ELF-1 (cell line): ENCODE results near the gene DTNBP1.
"Not testable (repeated sequence)": the region's sequence is repeated elsewhere in the genome, so short reads cannot be mapped to it uniquely, and the experiment has no call there.

Experiments used
- DNase-seq: peaks from one replicate; pipeline ENCODE4 v3.0.0-alpha.2; 2016; ENCODE audit warnings: low read depth, low spot score

Gene DTNBP1

DNA sequence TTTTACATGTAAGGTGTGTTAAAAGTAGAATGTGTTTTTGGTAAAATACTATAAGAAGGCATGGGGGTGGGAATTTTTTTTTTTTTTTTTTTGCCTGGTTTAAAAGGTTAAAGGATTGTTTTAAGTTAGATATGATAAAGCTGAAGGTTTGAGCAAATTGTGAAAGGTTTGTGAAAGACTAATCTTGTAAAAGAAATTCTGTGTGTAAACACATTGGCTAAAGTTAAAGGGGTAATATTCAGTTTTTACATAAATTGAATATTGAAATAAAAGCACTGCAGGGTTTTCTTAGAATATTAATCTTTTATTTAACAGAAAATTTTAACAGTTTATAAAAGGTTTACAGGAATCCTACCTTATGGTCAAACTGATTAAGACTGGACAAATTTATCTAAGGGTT lies 105.7 kb downstream of the DTNBP1 start:
- DNase-seq: no peak

GRCh38 chr6:15556711-15557110 lies 106.1 kb downstream of the DTNBP1 start:
- DNase-seq: peak; percentile 56

DNA sequence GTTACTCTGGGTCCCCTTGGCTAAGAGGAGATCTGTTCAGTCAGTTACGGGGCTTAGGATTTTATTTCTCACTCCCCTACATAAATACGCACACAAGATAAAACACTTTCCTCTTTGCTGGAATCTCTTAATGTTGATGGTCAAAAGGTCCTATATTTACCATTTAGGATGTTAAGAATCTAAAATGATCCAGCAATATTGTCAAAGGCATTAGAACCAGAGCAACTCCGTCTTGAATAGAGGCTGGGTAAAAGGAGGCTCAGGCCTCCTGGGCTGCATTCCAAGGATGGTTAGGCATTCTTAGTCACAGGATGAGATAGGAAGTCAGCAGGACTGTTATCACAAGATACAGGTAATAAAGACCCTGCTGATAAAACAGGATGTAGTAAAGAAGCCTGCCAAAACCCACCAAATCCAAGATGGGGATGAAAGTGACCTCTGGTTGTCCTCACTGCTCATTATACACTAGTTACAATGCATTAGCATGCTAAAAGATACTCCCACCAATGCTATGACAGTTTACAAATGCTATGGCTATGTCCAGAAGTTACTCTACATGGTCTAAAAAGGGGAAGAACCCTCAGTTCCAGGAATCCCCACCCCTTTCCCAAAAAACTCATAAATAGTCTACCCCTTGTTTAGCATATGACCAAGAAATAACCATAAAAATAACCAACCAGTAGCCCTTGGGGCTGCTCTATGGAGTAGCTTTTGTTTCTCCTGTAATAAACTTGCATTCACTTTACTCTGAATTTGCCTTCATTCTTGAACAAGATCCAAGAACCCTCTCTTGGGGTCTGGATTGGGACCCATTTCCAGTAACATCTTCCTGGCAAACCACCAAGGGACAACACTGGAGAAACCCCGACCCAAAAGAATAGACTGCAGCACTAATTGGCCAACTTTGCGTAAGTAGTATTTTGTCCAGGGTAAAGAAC lies 107.5 kb downstream of the DTNBP1 start:
- peak; percentile 44 for DNase-seq

GRCh38 chr6:15554728-15555100 lies 108.1 kb downstream of the DTNBP1 start:
- DNase-seq: peak; percentile 24

- no peak for DNase-seq
Measured at GRCh38 chr6:15553736-15554294, 109.0 kb downstream of the DTNBP1 start.

DNA sequence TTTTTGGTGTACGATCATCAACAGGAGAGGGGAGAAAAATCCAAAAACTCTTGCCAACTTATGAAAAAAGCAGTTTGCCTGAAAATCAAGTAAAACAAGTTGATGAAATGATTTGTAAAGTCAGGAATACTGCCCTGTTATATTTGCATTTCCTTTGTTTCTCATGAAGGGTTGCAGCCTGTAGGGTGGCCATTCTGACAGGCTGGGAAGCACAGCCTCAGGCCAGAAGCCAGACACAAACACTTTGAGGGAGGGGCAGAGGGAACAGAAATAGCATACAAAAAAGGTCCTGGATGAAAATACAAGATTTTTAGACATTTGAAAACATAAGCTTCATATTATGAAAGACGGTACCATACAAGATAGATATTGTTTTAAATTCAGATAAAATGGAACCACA lies 109.8 kb downstream of the DTNBP1 start:
- peak; percentile 70 for DNase-seq

GRCh38 chr6:15551798-15552197 lies 111.0 kb downstream of the DTNBP1 start:
- DNase-seq: peak; percentile 65

GRCh38 chr6:15551262-15551661 lies 111.6 kb downstream of the DTNBP1 start:
- DNase-seq: no peak

DNA sequence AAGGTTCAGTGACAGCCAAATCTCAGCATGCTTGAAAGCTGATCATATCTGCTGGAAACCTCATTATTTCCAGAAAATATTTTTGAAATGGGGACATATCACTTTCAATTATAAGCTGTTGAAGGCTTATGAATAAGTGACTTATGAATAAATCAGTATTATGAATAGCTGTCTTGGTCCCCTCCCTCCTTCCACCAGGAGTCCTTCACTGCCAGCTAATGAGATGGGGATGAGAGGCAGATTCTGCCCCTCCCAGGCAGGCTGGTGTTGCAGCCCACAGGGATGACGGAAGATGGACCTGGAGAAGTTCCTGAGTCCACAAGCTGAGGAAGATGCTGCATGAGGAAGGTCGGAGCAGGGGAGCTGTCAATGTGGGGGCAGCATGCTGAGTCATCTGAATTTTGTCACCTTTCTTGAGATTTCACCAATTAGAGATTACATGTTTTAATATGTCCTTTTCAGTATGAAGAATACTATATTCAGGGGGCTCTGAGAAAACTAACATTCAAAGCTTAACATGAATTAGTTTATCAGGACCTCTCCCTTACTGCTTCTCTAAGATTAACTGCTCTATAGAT lies 112.2 kb downstream of the DTNBP1 start:
- no peak for DNase-seq

DNA sequence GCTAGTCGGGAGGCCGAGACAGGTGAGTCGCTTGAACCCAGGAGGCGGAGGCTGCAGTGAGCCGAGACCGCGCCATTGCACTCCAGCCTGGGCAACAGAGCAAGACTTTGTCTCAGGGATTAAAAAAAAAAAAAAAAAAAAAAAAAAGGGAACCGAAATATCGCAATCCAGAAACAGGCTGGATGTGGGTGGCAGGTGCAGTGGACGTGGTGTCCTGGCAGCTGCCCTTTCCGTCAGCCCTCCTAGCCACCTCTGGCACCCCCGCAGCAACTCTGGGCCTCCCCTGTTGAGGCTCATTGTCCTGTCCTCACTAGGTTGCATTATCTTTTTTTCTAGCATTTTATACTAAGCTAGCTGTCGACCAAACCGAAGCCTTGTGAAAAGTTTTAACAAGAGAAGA lies 113.5 kb downstream of the DTNBP1 start:
- no peak for DNase-seq

DNA sequence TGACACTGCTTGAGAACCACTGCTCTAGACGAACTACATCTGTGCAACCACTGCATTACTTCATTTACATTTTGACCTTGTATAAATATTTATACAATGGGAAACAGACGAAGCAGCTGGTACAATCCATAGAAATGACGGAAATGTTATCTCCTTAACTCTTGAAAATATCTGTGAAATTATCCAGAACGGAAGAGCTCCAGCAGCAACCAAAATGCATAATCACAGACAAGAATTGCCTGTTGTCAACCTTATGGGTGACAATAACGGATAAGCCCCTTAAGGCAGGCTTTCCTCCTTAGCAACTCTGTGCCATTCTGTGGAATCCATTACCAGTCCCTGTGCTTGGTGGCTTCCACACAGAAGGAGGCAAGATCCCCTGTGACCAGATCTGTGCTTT lies 115.4 kb downstream of the DTNBP1 start:
- no peak for DNase-seq

GRCh38 chr6:15546591-15546990 lies 116.2 kb downstream of the DTNBP1 start:
- no peak for DNase-seq

GRCh38 chr6:15544321-15544900 lies 118.4 kb downstream of the DTNBP1 start:
- DNase-seq: no peak

GRCh38 chr6:15543332-15543917 lies 119.4 kb downstream of the DTNBP1 start:
- not testable (repeated sequence) for DNase-seq

DNA sequence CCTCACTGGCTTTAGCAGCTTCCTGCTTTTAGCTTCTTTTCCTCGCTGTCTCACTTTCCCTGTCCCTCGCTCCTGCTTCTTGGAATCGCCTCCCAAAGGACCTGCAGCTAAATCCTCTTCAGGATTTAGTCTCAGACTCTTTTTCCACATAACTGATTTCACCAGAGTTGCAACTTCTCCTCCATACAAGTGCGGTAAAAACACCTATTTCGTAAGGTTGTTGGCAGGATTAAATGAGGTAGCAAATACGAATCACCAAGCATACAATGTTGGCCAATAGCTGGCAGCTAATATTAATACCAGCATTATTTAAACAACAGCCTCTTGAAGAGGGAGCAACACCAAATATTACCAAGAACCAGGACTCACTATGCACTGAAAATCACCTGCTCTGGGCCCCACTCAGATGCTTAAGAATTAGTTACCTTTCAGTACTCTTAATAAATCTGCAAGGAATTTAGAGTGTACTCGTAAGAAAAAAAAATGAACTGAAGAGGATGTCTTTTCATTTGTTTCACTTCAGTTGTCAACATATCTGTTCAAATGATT lies 123.0 kb downstream of the DTNBP1 start:
- DNase-seq: no peak

DNA sequence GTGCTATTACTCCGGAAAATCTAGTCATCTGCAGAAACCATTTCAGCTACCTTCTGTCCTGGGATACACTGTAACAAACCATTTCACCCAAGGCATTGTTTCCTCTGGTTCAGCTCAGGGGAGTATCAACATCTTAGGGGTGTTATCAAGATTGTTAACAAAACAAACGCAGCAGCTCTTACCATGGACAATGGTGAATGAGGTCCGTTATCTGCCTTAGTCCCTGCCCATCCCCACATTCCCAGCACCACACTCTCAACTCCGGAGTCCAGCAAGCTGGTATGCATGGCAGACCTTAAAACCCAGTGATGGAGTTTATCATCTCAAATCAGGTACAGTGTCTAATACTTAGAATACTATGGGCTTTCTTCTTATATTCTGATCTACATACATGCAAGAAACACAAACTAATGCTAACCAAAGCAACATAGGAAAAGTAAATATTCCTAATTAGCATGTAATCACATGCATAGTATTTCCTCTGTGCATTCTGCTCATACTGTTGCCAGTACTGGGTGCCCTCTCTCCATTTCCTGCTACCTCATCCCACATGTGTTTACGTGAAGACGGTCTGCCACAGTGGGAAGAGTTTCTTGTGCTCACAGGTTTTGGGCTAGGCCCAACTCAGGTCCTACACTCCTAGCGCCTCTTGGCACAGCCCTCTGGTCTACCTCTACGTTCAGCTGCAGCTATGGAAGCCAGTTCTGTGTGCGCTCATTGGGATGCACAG lies 123.9 kb downstream of the DTNBP1 start:
- no peak for DNase-seq

DNA sequence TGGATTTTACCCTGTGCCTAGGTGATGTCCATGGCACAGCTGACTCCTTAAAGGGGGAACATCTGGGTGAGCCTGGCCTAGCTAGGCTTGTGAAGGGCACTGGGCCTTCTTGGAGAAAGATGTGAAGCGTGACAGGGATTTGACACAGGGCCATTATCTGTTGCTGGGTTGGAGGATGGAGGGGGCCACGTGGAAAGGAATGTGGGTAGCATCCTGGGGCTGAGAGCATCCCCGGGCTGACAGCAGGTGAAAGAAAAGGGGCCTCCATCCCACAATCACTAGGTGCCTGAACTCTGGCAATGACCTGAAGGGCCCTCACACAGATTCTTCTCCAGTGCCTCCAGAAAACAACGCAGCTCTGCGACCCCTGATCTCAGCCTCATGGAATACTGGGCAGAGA lies 124.7 kb downstream of the DTNBP1 start:
- DNase-seq: no peak

DNA sequence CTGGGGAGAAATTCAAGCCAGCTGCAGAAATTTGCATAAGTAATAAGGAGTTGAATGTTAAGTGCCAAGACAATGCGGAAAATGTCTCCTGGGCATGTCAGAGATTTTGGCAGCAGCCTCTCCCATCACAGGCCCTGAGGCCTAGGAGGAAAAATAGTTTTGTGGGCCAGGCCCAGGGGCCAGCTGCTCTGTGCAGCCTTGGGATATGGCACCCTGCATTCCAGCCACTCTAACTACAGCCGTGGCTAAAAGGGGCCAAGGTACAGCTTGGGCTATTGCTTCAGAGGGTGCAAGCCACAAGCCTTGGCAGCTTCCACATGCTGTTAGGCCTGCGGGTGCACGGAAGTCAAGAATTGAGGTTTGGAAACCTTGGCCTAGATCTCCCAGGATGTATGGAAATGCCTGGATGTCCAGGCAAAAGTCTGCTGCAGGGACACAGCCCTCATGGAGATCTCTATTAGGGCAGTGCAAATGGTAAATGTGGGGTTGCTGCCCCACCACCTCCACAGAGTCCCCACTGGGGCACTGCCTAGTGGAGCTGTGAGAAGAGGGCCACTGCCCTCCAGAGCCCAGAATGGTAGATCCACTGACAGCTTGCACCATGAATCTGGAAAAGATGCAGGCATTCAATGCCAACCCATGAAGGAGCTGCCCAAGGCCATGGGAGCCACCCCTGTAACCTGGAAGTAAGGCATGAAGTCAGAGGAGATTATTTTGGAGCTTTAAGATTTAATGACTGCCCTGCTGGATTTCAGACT lies 126.5 kb downstream of the DTNBP1 start:
- DNase-seq: no peak

DNA sequence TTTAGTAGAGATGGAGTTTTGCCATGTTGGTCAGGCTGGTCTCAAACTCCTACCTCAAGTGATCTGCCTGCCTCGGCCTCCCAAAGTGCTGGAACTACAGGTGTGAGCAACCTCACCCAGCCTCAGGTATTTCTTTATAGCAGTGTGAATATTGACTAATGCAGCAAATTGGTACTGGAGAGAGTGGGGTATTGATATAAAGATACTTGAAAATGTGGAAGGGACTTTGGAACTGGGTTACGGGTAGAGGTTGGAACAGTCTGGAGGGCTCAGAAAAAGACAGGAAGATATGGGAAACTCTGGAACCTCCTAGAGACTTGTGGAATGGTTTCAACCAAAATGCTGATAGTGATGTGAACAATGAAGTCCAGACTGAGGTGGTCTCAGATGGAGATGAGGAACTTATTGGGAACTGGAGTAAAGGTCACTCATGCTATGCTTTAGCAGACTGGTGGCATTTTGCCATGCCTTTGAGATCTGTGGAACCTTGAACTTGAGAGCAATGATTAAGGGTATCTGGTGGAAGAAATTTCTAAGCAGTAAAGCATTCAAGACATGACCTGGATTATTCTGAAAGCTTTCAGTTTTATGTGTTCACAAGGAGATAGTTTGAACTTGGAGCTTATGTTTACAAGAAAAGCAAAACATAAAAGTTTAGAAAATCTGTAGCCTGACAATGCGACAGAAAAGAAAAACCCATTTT lies 127.2 kb downstream of the DTNBP1 start:
- DNase-seq: no peak

- no peak for DNase-seq
Measured at GRCh38 chr6:15534974-15535373, 127.9 kb downstream of the DTNBP1 start.
